ENCODE data around the gene SHANK1.
A peak's percentile ranks its signal among the peaks of the same experiment; 100 is the strongest.
"Not testable (repeated sequence)": the region's sequence is repeated elsewhere in the genome, so short reads cannot be mapped to it uniquely, and the experiment has no call there.

SHANK1 gene

DNA sequence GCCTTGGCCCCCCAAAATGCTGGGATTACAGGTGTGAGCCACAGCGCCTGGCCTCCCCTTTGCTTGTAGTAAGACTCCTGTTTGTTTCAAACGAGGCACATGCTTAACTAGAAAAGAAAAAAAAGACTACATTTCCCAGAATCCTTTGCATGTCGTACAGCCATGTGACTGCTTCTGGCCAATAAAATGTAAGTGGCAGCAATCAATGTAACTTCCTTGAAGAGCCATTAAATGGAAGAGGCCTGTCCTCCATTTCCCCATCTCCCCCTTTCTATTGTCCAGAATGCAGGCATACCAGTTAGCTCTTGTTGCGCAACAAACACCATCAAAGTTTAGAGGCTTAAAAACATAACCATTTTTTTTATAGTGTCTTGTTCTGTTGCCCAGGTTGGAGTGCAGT, 40.3 kb upstream of the SHANK1 start:
- H3K36me3 ChIP-seq (ENCODE audit: control insufficient read depth in 2 of 2, insufficient read depth in 1 of 2, low read length in 2 of 2), result no peaks in the 10 kb centered on the region
- no peaks in the 10 kb centered on the region for H3K9me3 ChIP-seq (ENCODE audit: control insufficient read depth, insufficient read depth, low read depth, low read length)
- H3K27ac ChIP-seq (ENCODE audit: extremely low read depth, low read depth, low read length), result no peak overlapping the region
- no peak overlapping the region for H3K4me3 ChIP-seq (ENCODE audit: low read depth, low read length)
- ChIA-PET CTCF (interaction anchor here (0.6 to 1.4 kb wide), 6 partner anchors 9 to 171 kb away, joined by 3 to 6 read pairs (median 4); no protein-coding TSS in a partner anchor), POLR2A (no interaction called here)
- no peaks in the 10 kb centered on the region for H3K4me1 ChIP-seq (ENCODE audit: control insufficient read depth, insufficient read depth, low read length)
- TF ChIP-seq ZNF76 (tag by site-specific recombination; IDR thresholded peaks at IDR 0.05; ENCODE audit: borderline replicate concordance, low read depth), result peak; percentile 62; the same call in 1 of the 2 replicates
- TF ChIP-seq ZNF335 (tag by site-specific recombination; conservative IDR thresholded peaks at IDR 0.05), result 0 out of 2 replicates have a peak, but pooled peaks have one; percentile 28
- TF ChIP-seq ZNF677 (tag by site-specific recombination; IDR thresholded peaks at IDR 0.05), result no peak
- TF ChIP-seq ZBTB17 (tag by site-specific recombination; IDR thresholded peaks at IDR 0.05), result 0 out of 2 replicates have a peak, but pooled peaks have one; percentile 33
- peak; percentile 40; the same call in 1 of the 2 replicates for TF ChIP-seq YY1 (tag by site-specific recombination; IDR thresholded peaks at IDR 0.05)

DNA sequence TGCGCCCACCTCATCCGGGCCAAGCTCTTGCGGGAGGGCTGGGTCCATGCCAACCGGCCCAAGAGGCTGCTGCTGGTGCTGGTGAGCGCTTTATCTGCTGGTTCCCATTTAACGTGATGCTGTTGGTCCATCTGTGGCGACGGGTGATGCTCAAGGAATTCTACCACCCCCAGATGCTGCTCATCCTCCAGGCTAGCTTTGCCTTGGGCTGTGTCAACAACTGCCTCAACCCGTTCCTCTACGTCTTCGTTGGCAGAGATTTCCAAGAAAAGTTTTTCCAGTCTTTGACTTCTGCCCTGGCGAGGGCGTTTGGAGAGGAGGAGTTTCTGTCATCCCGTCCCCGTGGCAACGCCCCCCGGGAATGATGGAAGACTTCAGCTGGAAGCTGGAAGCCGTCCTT, 39.5 kb upstream of the SHANK1 start:
- H3K27ac ChIP-seq (ENCODE audit: extremely low read depth, low read depth, low read length); H3K9me3 ChIP-seq (ENCODE audit: control insufficient read depth, insufficient read depth, low read depth, low read length); POLR2A ChIA-PET; H3K4me3 ChIP-seq (ENCODE audit: low read depth, low read length); H3K36me3 ChIP-seq (ENCODE audit: control insufficient read depth in 2 of 2, insufficient read depth in 1 of 2, low read length in 2 of 2); H3K4me1 ChIP-seq (ENCODE audit: control insufficient read depth, insufficient read depth, low read length): not testable (repeated sequence)
- CTCF ChIA-PET, result interaction anchor here (0.6 to 1.4 kb wide), 3 partner anchors 50 to 609 kb away, joined by 3 to 4 read pairs (median 3); no protein-coding TSS in a partner anchor

DNA sequence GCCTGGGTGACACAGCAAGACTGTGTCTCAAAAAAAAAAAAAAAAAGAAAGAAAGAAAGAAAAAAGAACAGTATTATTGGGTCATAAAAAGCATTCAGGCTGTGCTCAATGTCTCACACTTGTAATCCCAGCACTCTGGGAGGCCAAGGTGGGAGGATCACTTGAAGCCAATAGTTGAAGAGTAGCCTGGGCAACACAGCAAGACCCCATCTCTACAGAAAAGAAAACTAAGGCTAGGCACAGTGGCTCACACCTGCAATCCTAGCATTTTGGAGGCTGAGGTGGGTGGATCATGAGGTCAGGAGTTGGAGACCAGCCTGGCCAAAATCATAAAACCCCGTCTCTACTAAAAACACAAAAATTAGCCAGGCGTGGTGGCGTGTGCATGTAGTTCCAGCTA, 38.0 kb upstream of the SHANK1 start:
- CTCF ChIA-PET; H3K36me3 ChIP-seq (ENCODE audit: control insufficient read depth in 2 of 2, insufficient read depth in 1 of 2, low read length in 2 of 2); H3K27ac ChIP-seq (ENCODE audit: extremely low read depth, low read depth, low read length); H3K4me3 ChIP-seq (ENCODE audit: low read depth, low read length); H3K4me1 ChIP-seq (ENCODE audit: control insufficient read depth, insufficient read depth, low read length); H3K9me3 ChIP-seq (ENCODE audit: control insufficient read depth, insufficient read depth, low read depth, low read length); POLR2A ChIA-PET: not testable (repeated sequence)
- peak; percentile 74 for TF ChIP-seq ZNF121 (tag by site-specific recombination; IDR thresholded peaks at IDR 0.05)

DNA sequence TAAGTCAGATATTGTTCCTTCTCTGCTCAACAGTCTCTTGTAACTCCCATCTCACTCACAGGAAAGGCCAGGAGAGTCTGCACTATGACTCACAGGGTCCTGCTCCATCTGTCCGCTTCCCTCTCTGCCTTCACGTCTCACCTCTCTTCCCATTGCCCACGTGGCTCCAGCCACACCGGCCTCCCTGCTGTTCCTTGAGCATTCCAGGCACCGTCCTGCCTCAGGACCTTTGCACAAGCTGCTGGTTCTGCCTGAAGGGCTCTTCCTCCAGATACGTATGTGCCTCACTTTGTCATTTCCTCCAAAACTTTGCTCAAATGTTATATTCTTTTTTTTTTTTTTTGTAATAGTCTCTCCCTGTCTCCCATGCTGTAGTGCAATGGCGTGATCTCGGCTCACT, 36.6 kb upstream of the SHANK1 start:
- TF ChIP-seq ZNF623 (tag by site-specific recombination; IDR thresholded peaks at IDR 0.05), result peak; percentile 97
- H3K27ac ChIP-seq (ENCODE audit: extremely low read depth, low read depth, low read length); POLR2A ChIA-PET; H3K36me3 ChIP-seq (ENCODE audit: control insufficient read depth in 2 of 2, insufficient read depth in 1 of 2, low read length in 2 of 2); H3K4me3 ChIP-seq (ENCODE audit: low read depth, low read length); H3K9me3 ChIP-seq (ENCODE audit: control insufficient read depth, insufficient read depth, low read depth, low read length); H3K4me1 ChIP-seq (ENCODE audit: control insufficient read depth, insufficient read depth, low read length): not testable (repeated sequence)
- CTCF ChIA-PET, result interaction anchor here (0.5 kb wide), 1 partner anchor 37 kb away, joined by 5 read pairs; no protein-coding TSS in a partner anchor

DNA sequence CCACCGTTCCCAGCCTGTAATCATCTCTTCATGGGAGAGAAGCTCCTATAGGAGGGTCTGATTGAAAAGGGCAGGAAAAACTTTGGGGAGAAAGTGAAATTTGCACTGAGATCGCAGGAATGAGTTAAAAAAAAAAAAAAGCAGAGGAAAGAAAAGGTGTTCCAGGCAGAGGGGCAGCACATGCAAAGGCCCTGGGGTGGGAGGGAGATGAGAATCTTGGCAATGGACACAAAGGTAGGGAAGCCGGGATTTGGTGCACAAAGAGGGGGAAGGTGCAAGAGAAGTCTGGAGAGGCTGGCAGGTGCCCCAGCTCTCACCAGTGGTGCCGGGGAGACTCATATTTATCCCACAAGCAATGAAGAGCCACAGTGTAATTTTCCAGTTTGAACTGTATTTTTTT, 34.3 kb upstream of the SHANK1 start:
- no peaks in the 10 kb centered on the region for H3K9me3 ChIP-seq (ENCODE audit: control insufficient read depth, insufficient read depth, low read depth, low read length)
- CTCF ChIA-PET, result interaction anchor here (0.7 to 1.4 kb wide), 4 partner anchors 29 to 213 kb away, joined by 3 to 5 read pairs (median 3); no protein-coding TSS in a partner anchor
- no peak overlapping the region for H3K4me3 ChIP-seq (ENCODE audit: low read depth, low read length)
- POLR2A ChIA-PET, result interaction anchor here (0.6 kb wide), 2 partner anchors 29 to 182 kb away, joined by 3 read pairs; no protein-coding TSS in a partner anchor
- no peak for TF ChIP-seq PRDM1 (tag by site-specific recombination; IDR thresholded peaks at IDR 0.05)
- peak; percentile 84 for TF ChIP-seq ZNF623 (tag by site-specific recombination; IDR thresholded peaks at IDR 0.05)
- TF ChIP-seq ZNF677 (tag by site-specific recombination; IDR thresholded peaks at IDR 0.05), result no peak
- no peaks in the 10 kb centered on the region for H3K36me3 ChIP-seq (ENCODE audit: control insufficient read depth in 2 of 2, insufficient read depth in 1 of 2, low read length in 2 of 2)
- no peak overlapping the region for H3K27ac ChIP-seq (ENCODE audit: extremely low read depth, low read depth, low read length)
- no peaks in the 10 kb centered on the region for H3K4me1 ChIP-seq (ENCODE audit: control insufficient read depth, insufficient read depth, low read length)

DNA sequence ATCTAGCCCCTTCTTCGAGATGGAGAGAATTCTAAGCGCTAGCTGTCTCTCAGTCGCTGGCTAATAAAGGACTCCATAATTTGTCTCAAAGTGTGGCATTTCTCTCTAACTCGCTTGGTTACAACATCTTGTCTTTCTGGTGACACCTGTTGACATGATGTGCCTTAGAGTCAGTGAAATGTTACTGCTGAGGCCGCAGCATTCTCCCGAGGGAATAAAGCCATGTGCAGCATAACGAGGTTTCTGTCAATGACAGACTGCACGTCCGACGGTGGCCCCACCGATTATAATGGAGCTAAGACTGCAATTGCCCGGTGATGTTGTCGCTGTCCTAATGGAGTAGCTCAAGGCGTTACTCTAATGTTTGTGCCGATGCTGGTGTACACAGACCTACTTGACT, 30.4 kb upstream of the SHANK1 start:
- Histone ChIP-seq H3K27ac (ENCODE audit: extremely low read depth, low read depth, low read length) (no peak overlapping the region), H3K9me3 (ENCODE audit: control insufficient read depth, insufficient read depth, low read depth, low read length) (no peaks in the 10 kb centered on the region), H3K36me3 (ENCODE audit: control insufficient read depth in 2 of 2, insufficient read depth in 1 of 2, low read length in 2 of 2) (no peaks in the 10 kb centered on the region), H3K4me1 (ENCODE audit: control insufficient read depth, insufficient read depth, low read length) (no peaks in the 10 kb centered on the region), H3K4me3 (ENCODE audit: low read depth, low read length) (no peak overlapping the region)
- TF ChIP-seq SCRT2 (tag by site-specific recombination; IDR thresholded peaks at IDR 0.05), result peak; percentile 89
- no peak for TF ChIP-seq MZF1 (tag by site-specific recombination; IDR thresholded peaks at IDR 0.05; ENCODE audit: borderline replicate concordance)
- TF ChIP-seq ZNF548 (tag by site-specific recombination; IDR thresholded peaks at IDR 0.05), result no peak
- TF ChIP-seq ZNF37A (tag by site-specific recombination; IDR thresholded peaks at IDR 0.05), result no peak
- peak; percentile 71; the same call in 1 of the 2 replicates for TF ChIP-seq SCRT1 (tag by site-specific recombination; IDR thresholded peaks at IDR 0.05; ENCODE audit: borderline replicate concordance)
- ChIA-PET POLR2A (no interaction called here), CTCF (interaction anchor here (0.7 to 1.1 kb wide), 3 partner anchors 25 to 841 kb away, joined by 3 to 6 read pairs (median 3); no protein-coding TSS in a partner anchor)
